Measurements from ENCODE around the gene YBX1.
A peak's percentile ranks its signal among the peaks of the same experiment; 100 is the strongest.
"Not testable (repeated sequence)": the region's sequence is repeated elsewhere in the genome, so short reads cannot be mapped to it uniquely, and the experiment has no call there.

The YBX1 gene

DNA sequence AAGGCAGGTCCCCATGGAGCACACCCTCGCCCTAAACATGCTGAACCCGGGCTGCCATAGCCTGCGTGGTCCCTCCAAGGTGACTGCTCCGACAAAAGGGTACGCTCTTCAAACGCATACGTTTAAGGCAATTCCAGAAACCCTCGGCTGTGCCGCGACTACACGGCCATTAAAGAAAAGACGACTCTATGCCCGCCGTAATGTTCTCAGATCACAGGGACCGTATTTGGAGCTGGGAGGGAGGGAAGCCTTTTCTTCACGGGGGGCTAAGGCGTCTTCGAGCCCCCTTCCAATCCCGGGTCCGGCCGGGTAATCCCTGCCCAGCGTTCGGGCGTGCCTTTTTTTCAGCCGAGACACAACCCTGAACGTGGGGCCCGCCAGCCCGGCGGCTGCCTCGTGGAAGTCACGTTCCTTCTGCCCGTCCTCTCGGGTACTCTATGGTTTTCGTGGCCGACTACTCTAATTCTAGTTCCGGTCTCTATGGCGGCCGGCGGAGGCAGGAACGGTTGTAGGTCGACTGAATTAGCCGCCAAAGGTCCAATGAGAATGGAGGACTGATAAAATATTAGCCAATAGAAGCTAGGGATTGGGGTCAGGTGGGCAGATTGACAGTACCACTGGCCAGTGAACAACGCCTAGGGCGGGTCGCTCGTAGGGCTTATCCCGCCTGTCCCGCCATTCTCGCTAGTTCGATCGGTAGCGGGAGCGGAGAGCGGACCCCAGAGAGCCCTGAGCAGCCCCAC lies at the start of gene YBX1:
Gene YBX1 (plus strand): TSS at position 678 of the 743 bp plus-strand sequence. CDS start 148 bp downstream, outside the sequence.
- peak; percentile 98 for DNase-seq (ENCODE audit: low spot score)

GRCh38 chr1:42639116-42639515 lies 43.1 kb upstream of the YBX1 start:
- no peak for DNase-seq (ENCODE audit: low spot score)

DNA sequence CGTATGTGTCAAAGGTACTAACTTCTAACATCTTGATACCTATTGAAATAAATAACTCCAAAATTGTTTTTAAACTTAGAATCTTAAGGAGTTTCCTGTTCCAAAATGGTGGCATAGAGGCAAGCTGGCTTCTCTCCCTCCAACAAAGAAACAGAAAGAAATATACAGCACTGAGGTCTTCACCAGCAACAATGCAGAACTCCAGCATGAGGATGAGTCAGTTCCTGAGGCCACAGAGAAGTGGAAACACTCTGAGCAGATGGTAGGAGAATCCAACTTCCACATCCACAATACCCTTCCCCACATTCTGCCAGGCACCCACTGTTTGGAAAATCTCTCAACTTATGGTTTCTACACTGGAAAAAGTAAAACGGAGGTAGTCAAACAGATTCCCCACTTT lies 36.2 kb upstream of the YBX1 start:
- DNase-seq (ENCODE audit: low spot score): no peak

DNA sequence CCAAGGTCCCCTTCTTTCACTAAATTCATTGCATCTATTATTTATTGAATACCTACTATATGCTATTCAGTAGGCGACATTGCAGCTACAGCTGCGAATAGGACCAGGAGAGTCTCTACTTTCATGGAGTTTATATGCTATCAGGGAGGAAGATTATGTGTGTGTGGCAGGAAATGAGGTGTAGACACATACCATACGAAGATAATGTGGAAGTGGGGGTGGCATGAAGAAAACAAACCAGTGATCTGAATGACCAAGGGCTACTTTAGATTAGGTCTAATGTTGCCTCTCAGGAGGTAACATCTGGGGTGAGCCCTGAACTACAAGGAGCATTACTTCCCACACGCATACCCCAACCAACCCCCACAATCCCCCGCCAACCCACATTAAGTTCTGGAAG lies 25.0 kb upstream of the YBX1 start:
- DNase-seq (ENCODE audit: low spot score): no peak

GRCh38 chr1:42657981-42658876 lies 24.0 kb upstream of the YBX1 start, which contains the start of gene PPIH:
TSS of gene PPIH (plus strand) at chr1:42658423. CDS start at chr1:42658447, 24 bp downstream.
- DNase-seq (ENCODE audit: low spot score): peak; percentile 91

DNA sequence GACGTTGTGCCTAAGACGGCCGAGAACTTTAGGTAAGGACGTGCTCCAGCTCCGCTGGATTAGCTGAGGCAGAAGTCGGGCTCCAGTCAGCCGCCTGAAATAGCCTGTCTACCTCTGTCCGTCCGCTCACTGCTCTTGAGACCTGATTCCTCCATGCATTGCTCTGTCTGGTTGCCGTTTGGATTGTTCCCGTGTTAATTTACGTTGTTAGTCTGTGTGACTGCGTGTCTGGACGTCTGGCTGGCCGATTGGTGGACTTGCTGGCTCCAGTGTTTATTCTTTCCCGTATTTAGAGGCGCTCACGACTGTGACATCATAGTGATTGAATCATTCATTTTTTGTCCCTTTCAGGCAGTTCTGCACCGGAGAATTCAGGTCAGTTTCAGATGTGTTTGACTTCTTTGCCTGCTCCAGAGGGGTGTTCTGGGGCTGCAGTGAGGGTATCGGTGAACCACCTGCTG lies 23.3 kb upstream of the YBX1 start:
- no peak for DNase-seq (ENCODE audit: low spot score)

- no peak for DNase-seq (ENCODE audit: low spot score)
Measured at GRCh38 chr1:42660907-42661500, 21.2 kb upstream of the YBX1 start.

DNA sequence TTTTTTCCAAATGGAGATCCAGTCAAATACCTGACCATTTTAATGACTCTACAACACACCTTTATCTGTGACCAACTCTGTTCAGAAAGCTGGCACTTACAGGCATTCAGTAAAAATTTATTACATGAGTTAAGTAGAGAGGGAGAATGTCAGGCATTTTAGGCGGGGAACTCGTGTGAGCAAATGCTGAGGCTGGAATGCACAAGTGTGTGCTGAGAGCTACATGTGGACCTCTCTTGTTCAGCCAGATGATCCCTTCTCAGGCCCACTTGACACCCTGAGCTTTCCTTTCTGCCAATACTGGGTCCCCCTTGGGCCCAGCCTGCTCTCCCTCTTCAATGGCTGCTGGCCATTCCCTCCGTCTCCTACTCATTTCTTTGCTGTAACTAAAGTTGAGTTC lies 12.3 kb upstream of the YBX1 start:
- no peak for DNase-seq (ENCODE audit: low spot score)

DNA sequence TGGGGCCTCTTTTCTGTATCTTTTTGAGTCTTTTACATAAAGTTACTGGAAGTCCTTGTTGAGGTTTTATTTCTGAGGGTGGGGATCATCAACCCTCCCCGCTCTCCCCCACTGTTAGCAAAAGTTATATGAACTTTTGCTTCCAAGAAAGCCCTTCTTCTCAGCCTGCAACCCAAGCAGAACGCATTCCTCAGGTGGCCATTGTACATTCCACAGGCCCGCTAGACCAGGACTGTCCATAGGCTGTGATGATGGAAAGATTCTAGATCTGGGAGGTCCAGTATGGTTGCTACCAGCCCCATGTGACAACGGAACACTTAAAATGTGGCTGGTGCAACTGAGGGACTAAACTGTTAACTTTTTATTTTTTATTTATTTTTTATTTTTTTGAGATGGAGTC lies 11.8 kb upstream of the YBX1 start:
- DNase-seq (ENCODE audit: low spot score): no peak

GRCh38 chr1:42674214-42674613 lies 8.0 kb upstream of the YBX1 start:
- no peak for DNase-seq (ENCODE audit: low spot score)

GRCh38 chr1:42674682-42675081 lies 7.5 kb upstream of the YBX1 start:
- DNase-seq (ENCODE audit: low spot score): no peak

- DNase-seq (ENCODE audit: low spot score): no peak
Measured at GRCh38 chr1:42675467-42675866, 6.8 kb upstream of the YBX1 start.

- DNase-seq (ENCODE audit: low spot score): no peak
Measured at GRCh38 chr1:42676534-42677087, 5.6 kb upstream of the YBX1 start.

GRCh38 chr1:42679364-42679983 lies 2.7 kb upstream of the YBX1 start:
- DNase-seq (ENCODE audit: low spot score): no peak

DNA sequence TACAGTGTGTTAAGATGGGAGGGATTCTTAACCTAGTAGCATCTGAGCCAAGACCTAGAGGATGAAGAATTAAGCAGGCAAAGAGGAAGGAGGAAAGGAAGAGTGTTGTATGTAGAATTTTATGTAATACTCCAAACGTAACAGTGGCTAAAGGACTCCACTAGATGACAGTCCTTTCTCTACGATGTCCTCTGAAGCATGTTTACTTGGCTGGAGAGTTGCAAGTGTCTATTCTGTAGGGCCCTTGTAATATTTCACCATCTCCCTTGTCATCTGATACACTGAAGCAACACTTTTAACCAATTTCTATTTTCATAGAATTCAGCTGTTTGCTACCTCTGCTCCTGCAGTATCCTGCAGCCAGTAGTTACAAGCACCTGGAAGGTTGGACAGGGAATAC lies 2.2 kb upstream of the YBX1 start:
- no peak for DNase-seq (ENCODE audit: low spot score)

DNA sequence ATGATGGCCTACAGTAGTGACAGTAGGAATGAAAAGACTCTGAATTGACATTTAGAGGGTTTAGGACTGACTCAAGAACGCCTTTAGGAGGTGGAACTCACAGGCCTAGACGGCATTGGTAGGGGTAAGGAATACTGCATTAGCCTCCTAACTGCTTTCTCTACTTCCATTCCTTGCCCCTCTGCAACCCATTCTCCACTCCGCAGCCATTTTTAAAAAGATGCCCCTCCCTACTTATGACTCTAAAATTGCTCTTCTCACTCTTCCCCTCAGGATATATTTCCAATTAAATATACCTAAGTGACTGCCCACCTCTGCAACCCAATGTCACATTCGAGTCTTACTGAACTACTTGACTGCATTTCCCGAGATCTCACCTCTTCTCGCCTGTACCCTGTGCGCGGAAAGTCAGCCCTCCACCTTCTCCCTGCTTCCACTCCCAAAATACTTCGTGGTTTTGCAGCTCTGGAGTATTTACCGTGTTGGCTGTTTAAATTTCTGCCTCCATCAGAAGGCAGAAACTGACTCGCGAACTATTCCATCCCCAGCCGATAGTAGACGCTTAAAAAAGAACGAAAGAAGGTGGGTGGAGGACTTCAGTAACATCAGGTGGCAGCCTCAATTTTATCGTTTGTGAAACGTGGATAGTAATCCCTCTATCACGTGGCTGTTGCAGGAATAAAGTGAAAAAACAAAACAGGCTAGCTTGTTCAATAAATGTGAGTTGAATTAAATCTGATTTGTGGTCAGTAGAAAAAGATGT lies 1.1 kb upstream of the YBX1 start:
- peak; percentile 34 for DNase-seq (ENCODE audit: low spot score)

DNA sequence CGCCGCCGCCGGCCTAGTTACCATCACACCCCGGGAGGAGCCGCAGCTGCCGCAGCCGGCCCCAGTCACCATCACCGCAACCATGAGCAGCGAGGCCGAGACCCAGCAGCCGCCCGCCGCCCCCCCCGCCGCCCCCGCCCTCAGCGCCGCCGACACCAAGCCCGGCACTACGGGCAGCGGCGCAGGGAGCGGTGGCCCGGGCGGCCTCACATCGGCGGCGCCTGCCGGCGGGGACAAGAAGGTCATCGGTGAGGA lies 193 bp downstream of the YBX1 start:
- DNase-seq (ENCODE audit: low spot score): not testable (repeated sequence)

DNA sequence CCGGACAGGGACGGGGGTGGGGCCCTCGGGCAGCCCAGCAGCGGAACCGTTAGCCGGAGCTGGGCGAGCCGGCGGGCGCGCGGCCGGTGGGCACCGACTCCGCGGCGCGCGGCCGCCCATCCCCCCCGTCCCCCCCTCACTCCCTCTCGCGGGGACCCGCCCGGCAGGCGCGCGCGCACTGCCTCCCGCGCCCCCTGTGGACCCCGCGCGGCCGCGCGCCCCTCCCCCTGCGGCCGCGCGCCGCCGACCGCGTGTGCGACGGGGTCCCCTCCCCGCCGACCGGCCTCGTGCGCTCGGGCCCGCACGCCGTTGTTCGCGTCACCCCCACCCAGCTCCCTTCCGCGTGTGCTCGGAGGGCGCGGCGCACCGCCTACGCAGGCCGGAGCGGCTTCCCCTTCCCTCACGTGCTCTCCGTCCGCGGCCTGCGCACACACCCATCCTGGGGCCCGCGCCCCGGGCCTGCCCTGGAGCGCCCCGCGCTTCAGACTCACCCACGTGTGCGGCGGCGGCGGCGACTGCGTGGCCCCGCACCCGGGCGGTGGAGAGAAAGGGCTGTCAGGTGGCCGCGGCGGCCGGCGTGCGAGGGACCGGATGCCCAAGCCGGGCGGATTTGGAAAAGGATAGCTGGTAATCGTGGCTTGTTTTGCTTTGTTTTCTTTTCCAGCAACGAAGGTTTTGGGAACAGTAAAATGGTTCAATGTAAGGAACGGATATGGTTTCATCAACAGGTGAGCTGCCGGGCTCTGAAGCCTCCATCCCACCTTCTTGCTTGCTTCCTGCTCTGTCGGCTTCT lies 717 bp downstream of the YBX1 start:
- DNase-seq (ENCODE audit: low spot score): peak; percentile 85

DNA sequence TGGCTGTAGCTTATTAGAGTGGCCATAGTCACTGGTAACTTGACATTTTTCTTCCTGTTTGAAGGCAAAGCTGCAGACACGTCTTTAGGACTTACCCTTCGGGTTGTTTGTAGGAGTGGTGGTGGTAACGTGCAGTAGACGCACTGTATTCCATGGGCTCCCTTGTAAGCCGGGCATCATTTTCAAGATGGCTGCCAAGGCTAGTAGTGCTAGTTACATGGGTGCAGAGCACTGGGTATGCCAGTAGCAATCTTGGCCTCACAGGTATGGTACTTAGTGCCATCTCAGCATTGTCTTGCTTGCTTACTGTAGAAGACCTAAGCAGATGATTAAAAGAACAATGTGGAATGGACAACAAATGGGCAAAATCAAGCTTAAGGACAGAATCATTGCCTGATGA lies 1.9 kb downstream of the YBX1 start:
- DNase-seq (ENCODE audit: low spot score): peak; percentile 60

DNA sequence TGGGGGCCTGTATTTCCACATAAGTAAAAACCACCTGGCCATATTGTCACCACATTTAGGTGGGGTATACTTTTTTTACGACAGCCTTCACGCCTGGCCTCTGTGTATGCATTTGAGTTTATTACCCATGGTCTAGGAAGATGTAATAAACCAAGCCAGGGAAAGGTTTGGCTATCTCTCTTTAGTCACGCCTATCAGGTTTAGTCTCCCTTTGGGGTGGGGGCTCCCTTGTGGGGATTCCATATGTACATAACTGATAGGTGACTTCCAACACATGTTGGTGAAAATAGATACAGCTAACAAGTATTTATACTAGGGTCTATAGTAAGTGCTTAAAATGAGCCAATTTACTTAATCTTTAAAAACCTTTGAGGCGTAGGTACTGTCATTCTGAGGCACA lies 4.2 kb downstream of the YBX1 start:
- DNase-seq (ENCODE audit: low spot score): peak; percentile 76

DNA sequence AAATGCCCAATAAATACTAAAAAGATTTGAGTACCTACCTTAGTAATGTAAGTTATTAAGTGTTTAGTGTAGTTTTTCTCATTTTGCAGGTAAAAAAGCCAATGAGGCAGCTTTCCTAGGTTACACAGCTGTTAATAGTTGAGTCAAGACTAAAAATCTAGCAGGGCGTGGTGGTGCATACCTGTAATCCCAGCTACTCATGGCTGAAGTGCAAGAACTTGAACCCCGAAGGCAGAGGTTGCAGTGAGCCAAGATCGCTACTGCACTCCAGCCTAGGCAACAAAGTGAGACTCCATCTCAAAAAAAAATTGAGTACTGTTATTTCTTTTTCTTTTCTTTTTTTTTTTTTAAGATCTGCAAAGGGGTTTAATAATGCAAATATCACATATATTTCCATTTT lies 7.7 kb downstream of the YBX1 start:
- no peak for DNase-seq (ENCODE audit: low spot score)

All from hematopoietic multipotent progenitor cell treated with erythropoietin and hydrocortisone succinate and interleukin-3 and kit ligand, for 15 days (in vitro differentiated cells).